Left kidney (tissue), 2 donors: ENCODE results near the gene UGT8. TPM values are rescaled to one million over a fixed set of nuclear protein-coding genes. Genes with fewer than 3 reads are reported as not detected.

Experiments
- DNase-seq: peaks from one replicate; pipeline ENCODE4 v3.0.0-alpha.2; 2013
- polyA plus RNA-seq: library from polyadenylated mRNA; unstranded; fragments of 120-200 nt; gene quantifications from one replicate; pipeline ENCODE4 v1.2.1, GENCODE V29; 2013; ENCODE audit not compliant: insufficient read length

UGT8 gene
- polyA plus RNA-seq, 1 donor, result 60.2 TPM

DNA sequence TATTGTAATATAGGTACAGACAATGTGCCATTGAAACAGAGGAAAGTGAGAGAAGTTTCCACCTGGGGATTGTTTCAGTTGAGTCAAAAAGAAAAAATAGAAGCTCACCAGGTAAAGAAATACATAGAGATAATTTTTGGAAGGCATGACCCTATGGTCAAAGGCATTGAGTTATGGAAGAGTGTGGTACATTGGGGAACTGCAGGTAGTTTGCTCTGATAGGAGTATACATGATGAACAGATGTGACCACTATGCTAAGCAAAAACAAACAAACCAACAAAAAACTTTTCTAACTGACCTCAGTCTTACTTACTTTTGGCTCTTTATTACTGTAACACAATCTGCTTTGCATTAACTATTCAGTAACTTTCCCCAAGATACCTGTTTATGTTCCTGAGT is 85.9 kb downstream of the UGT8 start:
- DNase-seq, result no peak

DNA sequence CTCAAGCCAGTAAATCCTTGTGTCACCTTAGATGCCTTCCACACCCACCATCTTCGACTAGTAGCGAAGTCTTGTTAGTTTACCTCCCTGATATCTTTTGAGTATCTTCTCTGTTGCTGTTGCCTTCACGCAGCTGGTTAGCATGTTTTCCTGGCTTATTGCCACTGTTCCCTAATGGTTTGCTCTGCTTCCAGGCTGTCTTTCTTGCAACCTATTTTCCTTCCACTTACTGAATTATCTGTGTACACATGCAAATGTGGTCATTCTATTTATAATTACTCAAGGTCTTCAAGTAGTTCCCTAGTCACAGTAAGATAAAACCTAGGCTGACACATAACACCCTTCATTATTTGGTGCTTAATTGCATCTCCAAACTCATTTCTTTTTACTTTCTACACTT is 89.5 kb downstream of the UGT8 start:
- no peak for DNase-seq

DNA sequence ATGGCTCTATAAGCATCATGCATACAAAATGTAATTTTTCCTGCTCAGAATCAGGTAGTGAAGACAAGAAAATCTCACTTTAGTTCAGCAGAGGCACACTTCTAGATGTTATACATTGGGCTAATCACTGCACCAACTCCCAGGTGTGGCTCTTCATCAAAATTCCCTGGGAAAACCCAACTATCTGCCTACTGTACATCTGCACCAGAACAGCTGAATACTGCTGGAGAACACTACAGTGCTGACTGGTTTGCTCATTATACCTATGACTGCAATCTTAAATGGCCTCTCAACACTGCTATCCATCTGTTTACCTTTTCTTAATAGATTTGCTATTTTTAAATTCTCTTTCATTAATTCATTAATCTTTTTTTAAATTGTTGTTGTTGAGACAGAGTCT is 92.0 kb downstream of the UGT8 start:
- no peak for DNase-seq

DNA sequence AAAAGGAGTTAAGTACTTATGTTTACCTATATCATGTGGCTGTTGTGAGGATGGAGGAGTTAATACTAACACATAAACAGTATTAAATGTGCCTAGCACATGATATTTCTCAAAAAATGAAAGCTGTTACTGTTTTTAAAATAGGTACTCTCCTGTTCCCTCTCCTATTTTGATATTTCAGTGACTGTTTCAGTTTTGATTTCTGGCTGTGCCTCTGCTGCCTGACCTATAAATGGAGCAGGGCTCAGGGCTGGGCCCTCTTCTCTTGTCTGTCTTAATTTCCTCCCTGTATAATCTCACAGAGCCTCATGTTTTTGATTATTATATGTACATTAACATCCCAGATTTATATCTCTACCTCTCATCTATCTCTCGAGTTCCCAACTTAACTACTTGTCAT is 93.3 kb downstream of the UGT8 start:
- DNase-seq, result no peak

DNA sequence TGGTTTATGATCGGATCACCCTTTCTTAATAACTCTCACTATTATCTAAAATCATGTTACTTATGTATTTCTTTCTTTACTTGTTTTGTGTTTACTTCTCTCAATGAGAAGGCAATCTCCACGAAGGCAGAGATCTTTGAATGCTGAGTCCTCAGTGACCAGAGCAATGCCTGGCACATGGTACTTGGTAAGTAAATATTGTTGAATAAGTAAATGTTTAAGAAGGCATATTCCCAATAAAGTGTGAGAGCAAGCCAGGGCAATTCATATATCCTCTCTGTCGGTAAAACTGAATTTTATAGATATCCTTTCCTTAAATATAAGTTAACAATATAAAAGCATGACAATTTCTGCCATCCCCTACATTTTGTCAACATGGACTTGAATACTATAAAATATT is 94.4 kb downstream of the UGT8 start:
- DNase-seq, result no peak

DNA sequence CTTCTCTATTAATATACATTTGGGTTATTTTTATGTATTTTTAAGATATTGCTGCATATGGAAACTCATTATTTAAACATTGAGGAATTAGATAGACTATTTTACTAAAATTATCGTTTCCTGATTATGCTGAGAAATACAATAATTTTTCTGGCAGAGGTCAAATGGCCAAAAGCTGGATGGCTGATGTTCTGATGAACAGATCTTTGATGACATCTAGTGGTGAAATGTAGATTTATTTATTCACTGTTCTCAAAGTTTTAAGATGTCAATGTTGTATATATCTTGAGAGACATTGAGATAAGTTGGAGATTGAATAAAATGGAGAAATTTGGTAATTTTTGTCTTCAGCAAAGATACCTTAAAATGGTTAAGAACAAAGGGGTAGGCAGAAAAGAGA is 96.2 kb downstream of the UGT8 start:
- peak; percentile 17 for DNase-seq

DNA sequence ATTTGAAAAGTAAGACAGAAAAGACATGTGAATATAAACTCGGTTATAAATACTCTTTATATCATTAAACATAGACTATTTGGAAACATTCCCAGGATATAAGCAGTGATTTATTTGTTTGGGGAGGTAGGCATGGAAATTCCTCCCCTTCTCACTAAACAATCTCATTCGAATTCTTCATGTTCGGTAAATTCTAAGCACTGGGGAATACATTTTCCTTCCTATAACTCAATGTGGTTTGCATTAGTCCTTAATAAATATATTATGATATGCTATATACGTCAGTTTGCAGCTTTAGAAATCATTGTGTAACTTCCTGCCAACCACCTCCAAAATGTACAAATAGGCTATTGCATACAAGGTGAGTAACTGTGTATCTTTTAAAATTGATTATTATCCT is 99.6 kb downstream of the UGT8 start:
- no peak for DNase-seq

DNA sequence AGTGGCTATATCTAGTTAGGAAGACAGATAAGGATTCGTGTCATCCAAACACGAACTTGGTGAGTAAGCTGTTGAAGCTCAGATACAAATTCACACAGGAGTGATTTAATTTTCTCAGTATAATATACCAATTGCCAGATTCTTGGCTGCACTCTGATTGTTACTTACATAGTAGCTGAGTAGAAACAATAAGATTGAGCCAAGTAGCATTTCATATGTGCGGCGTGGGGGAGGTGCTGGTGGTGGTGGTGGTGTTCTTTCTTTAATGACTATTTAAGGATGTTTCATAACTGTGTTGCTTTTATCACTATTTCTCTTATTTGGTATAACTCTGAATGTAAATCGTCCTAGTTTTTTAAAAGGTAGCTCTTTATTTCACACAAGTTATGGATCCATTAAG is 102.9 kb downstream of the UGT8 start:
- no peak for DNase-seq

DNA sequence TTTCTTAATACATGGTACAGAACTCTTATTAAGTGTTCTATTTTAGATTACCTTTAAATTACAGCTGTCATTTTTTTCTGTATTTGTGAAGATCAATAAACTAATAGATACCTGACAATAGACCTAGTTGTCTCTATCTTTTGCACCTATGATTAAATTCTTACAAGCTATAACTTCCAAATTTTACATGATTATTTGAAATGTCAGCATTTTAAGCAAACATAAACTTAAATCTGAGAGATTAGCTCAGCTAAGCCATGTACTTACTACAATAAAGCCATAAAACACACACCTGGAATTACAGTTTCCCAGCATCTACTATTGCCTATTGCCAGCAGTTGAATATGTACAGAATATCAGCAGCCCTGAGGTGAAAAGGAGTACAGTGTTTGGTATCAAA is 118.8 kb downstream of the UGT8 start:
- DNase-seq, result no peak

DNA sequence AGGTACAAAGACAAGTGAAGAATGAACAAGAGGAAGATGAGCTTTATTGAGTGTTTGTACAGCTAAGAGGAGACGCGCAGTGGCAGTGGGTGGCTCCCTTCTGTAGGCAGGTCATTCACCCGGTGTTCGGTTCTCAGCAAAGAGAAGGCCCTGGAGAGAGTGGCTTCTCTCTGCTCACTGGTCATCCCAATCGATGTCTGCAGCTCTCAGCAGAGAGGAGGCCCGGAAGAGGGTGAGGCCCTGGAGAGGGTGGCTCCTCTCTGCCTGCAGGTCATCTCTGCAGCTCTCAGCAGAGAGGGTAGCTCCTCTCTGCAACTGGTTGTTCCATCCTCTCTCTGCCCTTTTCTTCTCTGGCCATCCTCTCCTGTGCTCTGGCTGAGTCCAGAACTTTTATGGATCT is 126.5 kb downstream of the UGT8 start:
- DNase-seq, result no peak

DNA sequence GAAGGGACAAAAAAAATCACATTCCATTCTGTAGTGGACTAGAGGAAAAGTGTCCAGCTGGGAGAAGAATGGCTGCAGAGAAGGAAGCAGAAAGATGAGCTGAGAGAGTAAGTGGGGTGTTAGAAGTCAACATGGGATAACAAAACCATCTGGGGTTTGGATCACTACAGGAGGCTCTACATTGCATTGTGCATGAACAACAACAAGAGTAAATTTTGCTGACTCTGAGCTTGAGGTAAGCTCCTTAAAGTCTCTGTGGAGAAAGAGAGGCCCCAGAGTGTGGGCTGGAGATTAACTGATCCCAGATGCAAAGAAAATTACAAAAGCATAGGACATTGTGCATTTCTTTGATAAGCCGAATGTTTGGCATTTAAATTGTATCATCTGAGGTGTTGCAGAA is 128.9 kb downstream of the UGT8 start:
- no peak for DNase-seq
